Activated CD8-positive, alpha-beta T cell treated with anti-CD3 and anti-CD28 coated beads for 36 hours (primary cell): ENCODE data around the gene PTAR1. TPM values are rescaled to one million over a fixed set of nuclear protein-coding genes. Genes with fewer than 3 reads are reported as not detected.

Experiments
- ATAC-seq: fragments of 200-7000 bp; cut with Tn5 transposase; one replicate; pipeline ENCODE4 v1.10.0; 2021; ENCODE audit warnings: mild to moderate bottlenecking, moderate library complexity
- CTCF ChIA-PET: fragments of 350-600 bp; sonication (Branson Sonifier 250); formaldehyde crosslinking; loops from one replicate; lab custom pipeline; 2021; ENCODE audit warnings: antibody characterized with exemption; lab: Charles Lee
- POLR2A ChIA-PET: fragments of 350-600 bp; sonication (Branson Sonifier 250); formaldehyde crosslinking; loops from one replicate; lab custom pipeline; 2021; ENCODE audit warnings: antibody characterized with exemption; lab: Charles Lee
- DNase-seq: peaks from one replicate; pipeline ENCODE4 v3.0.0-alpha.2; 2020
- H3K27ac Mint-ChIP-seq: one replicate; pipeline ENCODE4 v1.8.0; 2021; ENCODE audit warnings: mild to moderate bottlenecking, mixed read lengths
- H3K27me3 Mint-ChIP-seq: one replicate; pipeline ENCODE4 v1.8.0; 2021; ENCODE audit warnings: mixed read lengths
- H3K36me3 Mint-ChIP-seq: one replicate; pipeline ENCODE4 v1.8.0; 2021; ENCODE audit warnings: low read depth, mixed read lengths
- H3K4me1 Mint-ChIP-seq: one replicate; pipeline ENCODE4 v1.8.0; 2021; ENCODE audit warnings: low read depth, mixed read lengths
- H3K4me3 Mint-ChIP-seq: one replicate; pipeline ENCODE4 v1.8.0; 2021; ENCODE audit warnings: mild to moderate bottlenecking, moderate library complexity, mixed read lengths
- H3K9me3 Mint-ChIP-seq: one replicate; pipeline ENCODE4 v1.8.0; 2021; ENCODE audit warnings: mixed read lengths
- CTCF ChIP-seq: fragments of 200-600 bp; IDR thresholded peaks from one replicate; pipeline ENCODE4 v1.8.0; 2022; ENCODE audit warnings: antibody characterized with exemption, mild to moderate bottlenecking
- intact Hi-C: fragments of 100-400 bp; cut with micrococcal nuclease; formaldehyde crosslinking; loops from one replicate; pipeline ENCODE4 v1.10.0; 2022
- total RNA-seq, 2 experiments: library from RNA; stranded (reverse); gene quantifications; one replicate each; pipeline ENCODE4 v1.2.3, GENCODE V29; 2021

The PTAR1 gene
- total RNA-seq, 2 experiments from 2014 or later = 38.2 to 42.7 TPM

GRCh38 chr9:69715096-69715495 is 44.7 kb downstream of the PTAR1 start:
- no peak overlapping the region for H3K27ac Mint-ChIP-seq
- no peak for TF ChIP-seq CTCF
- H3K4me3 Mint-ChIP-seq = no peak overlapping the region
- no peak for ATAC-seq
- H3K4me1 Mint-ChIP-seq = no peaks in the 10 kb centered on the region
- intact Hi-C loops = no loop called here
- peaks cover 36% of the 10 kb centered on the region for H3K36me3 Mint-ChIP-seq
- POLR2A ChIA-PET = no interaction called here
- no peak for DNase-seq
- CTCF ChIA-PET = no interaction called here
- no peaks in the 10 kb centered on the region for H3K27me3 Mint-ChIP-seq
- no peaks in the 10 kb centered on the region for H3K9me3 Mint-ChIP-seq

DNA sequence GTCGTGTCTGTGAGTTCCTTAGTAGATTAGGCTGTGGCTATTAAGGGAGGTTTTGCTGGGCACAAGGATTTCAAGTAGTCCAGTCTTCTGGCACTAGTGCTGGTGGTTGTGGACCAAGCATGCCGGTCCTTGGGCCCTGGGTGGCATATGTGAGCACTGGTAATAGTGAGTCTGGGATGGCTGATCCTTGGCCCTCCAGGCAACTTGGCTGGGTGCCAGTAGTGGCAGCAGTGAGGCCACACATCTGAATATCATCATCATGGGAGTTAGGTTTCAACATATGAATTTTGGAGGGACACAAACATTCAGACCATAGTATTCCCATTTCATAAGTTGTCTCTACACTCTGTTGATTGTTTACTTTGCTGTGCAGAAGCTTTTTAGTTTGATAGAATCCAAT is 62.3 kb downstream of the PTAR1 start:
- peaks cover 7% of the 10 kb centered on the region for H3K27me3 Mint-ChIP-seq
- H3K9me3 Mint-ChIP-seq = peaks cover 28% of the 10 kb centered on the region
- H3K4me3 Mint-ChIP-seq = no peak overlapping the region
- no peak for ATAC-seq
- H3K27ac Mint-ChIP-seq = no peak overlapping the region
- no peak for TF ChIP-seq CTCF
- ChIA-PET POLR2A (no interaction called here), CTCF (no interaction called here)
- intact Hi-C loops = no loop called here
- no peaks in the 10 kb centered on the region for H3K4me1 Mint-ChIP-seq
- H3K36me3 Mint-ChIP-seq = no peaks in the 10 kb centered on the region
- DNase-seq = no peak

DNA sequence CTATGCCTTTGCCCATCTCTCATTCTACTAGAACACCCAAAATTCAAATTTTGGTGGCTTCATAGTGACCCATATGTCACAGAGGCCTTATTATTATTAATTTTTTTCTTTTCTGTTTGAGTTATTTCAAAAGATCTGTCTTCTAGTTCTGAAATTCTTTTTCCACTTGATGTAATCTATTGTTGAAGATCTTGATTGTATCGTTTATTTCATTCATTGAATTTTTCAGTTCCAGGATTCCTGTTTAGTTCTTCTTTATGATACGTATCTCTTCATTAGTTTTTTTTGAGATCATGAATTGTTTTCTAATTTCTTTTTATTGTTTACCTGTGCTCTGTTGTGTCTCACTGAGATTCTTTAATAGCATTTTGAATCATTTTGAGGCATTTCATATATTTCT is 63.0 kb downstream of the PTAR1 start:
- Mint-ChIP-seq H3K27ac (no peak overlapping the region), H3K9me3 (peaks cover 26% of the 10 kb centered on the region), H3K27me3 (peaks cover 7% of the 10 kb centered on the region), H3K4me1 (no peaks in the 10 kb centered on the region), H3K4me3 (no peak overlapping the region), H3K36me3 (no peaks in the 10 kb centered on the region)
- no peak for ATAC-seq
- no peak for DNase-seq
- ChIA-PET POLR2A (no interaction called here), CTCF (no interaction called here)
- intact Hi-C loops = no loop called here
- TF ChIP-seq CTCF = no peak

- DNase-seq (no peak), ATAC-seq (no peak)
- Mint-ChIP-seq H3K27ac (no peak overlapping the region), H3K4me1 (no peaks in the 10 kb centered on the region), H3K36me3 (no peaks in the 10 kb centered on the region), H3K27me3 (peaks cover 15% of the 10 kb centered on the region), H3K4me3 (no peak overlapping the region), H3K9me3 (peaks cover 4% of the 10 kb centered on the region)
- POLR2A ChIA-PET = no interaction called here
- no peak for TF ChIP-seq CTCF
- CTCF ChIA-PET = no interaction called here
- intact Hi-C loops = no loop called here
Observed at GRCh38 chr9:69689991-69690538, 69.7 kb downstream of the PTAR1 start.

DNA sequence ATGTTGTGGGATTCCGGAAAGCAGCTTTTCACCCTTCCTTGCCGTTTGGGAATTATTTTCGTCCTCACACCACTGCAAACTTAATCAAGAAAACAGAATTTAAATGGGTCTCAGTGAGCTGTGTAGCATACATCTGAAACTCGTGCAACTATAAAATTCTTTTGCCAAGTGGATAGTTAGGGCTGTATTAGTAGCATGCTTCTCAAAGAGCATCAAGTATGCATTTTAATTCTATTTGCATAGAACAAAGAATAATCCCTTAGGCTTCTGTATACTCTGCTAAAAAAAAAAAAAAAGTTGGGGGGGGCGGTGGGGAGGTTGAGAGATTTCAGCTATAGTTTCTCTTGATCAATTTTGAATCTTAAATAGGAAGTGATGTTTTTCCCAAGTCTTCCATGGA is 75.9 kb downstream of the PTAR1 start:
- DNase-seq = no peak
- Mint-ChIP-seq H3K4me3 (no peak overlapping the region), H3K36me3 (no peaks in the 10 kb centered on the region), H3K4me1 (no peaks in the 10 kb centered on the region), H3K9me3 (no peaks in the 10 kb centered on the region), H3K27me3 (peaks cover 12% of the 10 kb centered on the region), H3K27ac (no peak overlapping the region)
- ATAC-seq = no peak
- no peak for TF ChIP-seq CTCF
- ChIA-PET CTCF (no interaction called here), POLR2A (no interaction called here)
- intact Hi-C loops = no loop called here
